ENCODE data around the gene VILL.
"Not testable (repeated sequence)": the region's sequence is repeated elsewhere in the genome, so short reads cannot be mapped to it uniquely, and the experiment has no call there.

VILL gene

GRCh38 chr3:37987315-37987697, 3.3 kb upstream of the VILL start:
- no peak for DNase-seq

- DNase-seq = no peak
Measured at GRCh38 chr3:37987751-37988179, 2.8 kb upstream of the VILL start.

- DNase-seq = not testable (repeated sequence)
Measured at GRCh38 chr3:37988376-37988775, 2.2 kb upstream of the VILL start.

GRCh38 chr3:37988931-37989525, 1.6 kb upstream of the VILL start:
- DNase-seq = no peak

GRCh38 chr3:37989821-37990480, 635 bp upstream of the VILL start:
- no peak for DNase-seq

GRCh38 chr3:37991109-37991508, 523 bp downstream of the VILL start:
- no peak for DNase-seq

GRCh38 chr3:37991823-37992222, 1.2 kb downstream of the VILL start:
- no peak for DNase-seq

GRCh38 chr3:37992271-37993066, 1.9 kb downstream of the VILL start:
- no peak for DNase-seq

- no peak for DNase-seq
Measured at GRCh38 chr3:37993067-37993455, 2.5 kb downstream of the VILL start.

- no peak for DNase-seq
Measured at GRCh38 chr3:37993460-37993819, 2.9 kb downstream of the VILL start.

- DNase-seq = peak; percentile 77 to 81
Measured at GRCh38 chr3:37993820-37994638, 3.4 kb downstream of the VILL start.

- no peak for DNase-seq
Measured at GRCh38 chr3:37994639-37994972, 4.0 kb downstream of the VILL start.

GRCh38 chr3:37995652-37996641, 5.4 kb downstream of the VILL start:
- no peak for DNase-seq

- DNase-seq = peak; percentile 84 to 90
Measured at GRCh38 chr3:37996785-37997301, 6.3 kb downstream of the VILL start.

- DNase-seq = no peak
Measured at GRCh38 chr3:37997342-37997741, 6.8 kb downstream of the VILL start.

GRCh38 chr3:37997791-37998370, 7.3 kb downstream of the VILL start:
- no peak for DNase-seq

GRCh38 chr3:37999836-38000235, 9.2 kb downstream of the VILL start:
- no peak for DNase-seq

GRCh38 chr3:38000242-38000916, 9.8 kb downstream of the VILL start:
- DNase-seq = no peak

- DNase-seq = no peak
Measured at GRCh38 chr3:38000965-38001455, 10.4 kb downstream of the VILL start.

- DNase-seq = no peak
Measured at GRCh38 chr3:38001456-38002081, 11.0 kb downstream of the VILL start.
